Brain microvascular endothelial cell (primary cell): ENCODE data around the gene SLC10A7.

ENCODE experiments used
- DNase-seq: peaks from one replicate; pipeline ENCODE4 v3.0.0-alpha.2; 2020
- H3K27ac ChIP-seq: fragments of 250-450 bp; sonication (Bioruptor Pico); 2 replicates; pipeline ENCODE4 v1.5.1; 2020; ENCODE audit warnings: mild to moderate bottlenecking, moderate library complexity
- H3K27me3 ChIP-seq: fragments of 250-450 bp; sonication (Bioruptor Pico); replicated peaks from 2 replicates; pipeline ENCODE4 v1.5.1; 2020; ENCODE audit warnings: mild to moderate bottlenecking
- H3K36me3 ChIP-seq: fragments of 250-450 bp; sonication (Bioruptor Pico); replicated peaks from 2 replicates; pipeline ENCODE4 v1.5.1; 2020; ENCODE audit warnings: mild to moderate bottlenecking
- H3K4me3 ChIP-seq: 2 replicates; pipeline ENCODE4 v1.5.1; 2011; ENCODE audit warnings: low read depth, mild to moderate bottlenecking, control low read depth, low read length, moderate library complexity
- CTCF ChIP-seq: IDR thresholded peaks from 2 replicates; pipeline ENCODE4 v1.5.1; 2011; ENCODE audit warnings: low read depth, mild to moderate bottlenecking, moderate library complexity, low read length, control low read depth, inconsistent platforms; ENCODE audit errors: missing control alignments
- in situ Hi-C: cut with HindIII; loops from 2 replicates; pipeline ENCODE4 v1.10.0; 2017; ENCODE audit warnings: low sequenced_read_pairs, low pct_ligation_motif_present

The SLC10A7 gene

GRCh38 chr4:146214238-146214637 lies 307.5 kb downstream of the SLC10A7 start, which contains the start of gene REELD1:
REELD1 (plus strand) TSS chr4:146214538; CDS start chr4:146216953, 2,415 bp downstream.
- Histone ChIP-seq H3K27me3 (no peaks in the 10 kb centered on the region), H3K36me3 (no peaks in the 10 kb centered on the region), H3K27ac (no peak within 1 kb of the TSS), H3K4me3 (no peak within 1 kb of the TSS)
- TF ChIP-seq CTCF, result no peak
- in situ Hi-C loops, result no loop called here
- no peak for DNase-seq

GRCh38 chr4:146212781-146213180 lies 309.0 kb downstream of the SLC10A7 start:
- in situ Hi-C loops, result no loop called here
- no peaks in the 10 kb centered on the region for H3K36me3 ChIP-seq
- no peak overlapping the region for H3K4me3 ChIP-seq
- no peak for TF ChIP-seq CTCF
- no peaks in the 10 kb centered on the region for H3K27me3 ChIP-seq
- no peak overlapping the region for H3K27ac ChIP-seq
- no peak for DNase-seq

DNA sequence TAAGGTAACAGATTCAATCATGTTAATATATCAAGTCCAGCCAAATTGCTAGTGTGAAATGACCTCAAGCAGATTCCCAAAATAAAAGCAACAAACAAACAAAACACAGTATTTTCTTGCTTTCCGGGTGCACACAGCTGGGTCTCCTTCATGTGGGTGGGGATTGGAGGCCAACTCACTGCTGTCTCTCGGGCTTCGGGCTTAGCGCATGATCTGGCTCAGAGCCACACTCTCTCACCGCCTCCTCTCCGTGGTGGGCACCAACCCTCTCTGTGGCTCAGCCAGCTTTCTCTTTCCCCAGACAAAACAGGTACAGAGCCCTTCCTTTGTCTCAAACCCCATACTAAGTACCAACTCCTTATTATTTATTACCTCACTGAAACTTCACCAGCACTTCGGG lies 310.3 kb downstream of the SLC10A7 start:
- no peak for DNase-seq
- Histone ChIP-seq H3K4me3 (no peak overlapping the region), H3K27me3 (no peaks in the 10 kb centered on the region), H3K36me3 (no peaks in the 10 kb centered on the region), H3K27ac (no peak overlapping the region)
- TF ChIP-seq CTCF, result no peak
- in situ Hi-C loops, result no loop called here

DNA sequence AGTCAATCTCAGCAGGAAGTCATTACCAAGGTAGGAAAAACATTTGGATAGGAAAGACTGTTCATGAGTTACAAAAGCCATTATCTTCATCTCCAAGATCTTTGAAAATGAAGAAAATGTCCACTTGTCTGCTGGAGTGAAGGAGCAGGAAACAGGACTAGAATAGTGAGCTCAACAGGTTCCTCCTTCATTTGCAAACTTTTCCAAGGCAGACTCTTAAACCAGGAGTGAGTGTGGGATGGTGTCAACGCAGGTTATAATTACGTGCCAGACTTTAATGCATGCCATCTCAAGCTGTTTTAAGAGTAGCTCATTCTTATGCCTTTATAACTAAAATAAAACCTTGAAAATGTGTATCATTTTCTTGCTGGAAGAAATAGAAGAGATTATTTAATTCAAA lies 310.9 kb downstream of the SLC10A7 start:
- in situ Hi-C loops, result no loop called here
- H3K27ac ChIP-seq, result no peak overlapping the region
- H3K36me3 ChIP-seq, result no peaks in the 10 kb centered on the region
- H3K27me3 ChIP-seq, result no peaks in the 10 kb centered on the region
- no peak for DNase-seq
- TF ChIP-seq CTCF, result no peak
- H3K4me3 ChIP-seq, result no peak overlapping the region

GRCh38 chr4:146207410-146207809 lies 314.3 kb downstream of the SLC10A7 start:
- in situ Hi-C loops, result no loop called here
- DNase-seq, result no peak
- no peak overlapping the region for H3K4me3 ChIP-seq
- H3K36me3 ChIP-seq, result no peaks in the 10 kb centered on the region
- no peak overlapping the region for H3K27ac ChIP-seq
- no peak for TF ChIP-seq CTCF
- H3K27me3 ChIP-seq, result no peaks in the 10 kb centered on the region
